HG02885 (cell line): ENCODE results near the gene ANKRD60.

Experiments used
- ATAC-seq: cut with Tn5 transposase; IDR thresholded peaks from one replicate; pipeline ENCODE4 v1.9.1; 2021; ENCODE audit warnings: mild to moderate bottlenecking; ENCODE audit not compliant: unreplicated experiment, poor library complexity

The ANKRD60 gene

GRCh38 chr20:58169450-58169849 lies 59.0 kb downstream of the ANKRD60 start:
- ATAC-seq, result no peak

DNA sequence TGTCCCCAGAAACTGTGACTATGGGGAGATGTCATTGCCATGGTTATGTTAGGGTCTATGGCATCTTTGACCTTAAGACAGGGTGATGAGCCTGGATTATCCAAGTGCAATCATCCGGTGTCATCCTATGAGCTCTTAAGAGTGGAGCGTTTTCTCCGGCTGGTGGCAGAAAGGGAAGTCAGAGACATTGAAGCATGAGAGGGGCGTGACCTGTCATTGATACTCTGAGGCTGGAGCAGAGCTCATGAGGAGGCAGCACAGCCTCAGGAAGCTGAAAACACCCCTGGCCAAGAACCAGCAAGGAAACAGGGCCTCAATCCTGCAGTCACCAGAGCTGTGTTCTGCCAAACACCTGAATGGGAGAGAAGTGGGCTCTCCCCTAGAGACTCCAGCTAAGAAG lies 59.6 kb downstream of the ANKRD60 start:
- ATAC-seq, result no peak

DNA sequence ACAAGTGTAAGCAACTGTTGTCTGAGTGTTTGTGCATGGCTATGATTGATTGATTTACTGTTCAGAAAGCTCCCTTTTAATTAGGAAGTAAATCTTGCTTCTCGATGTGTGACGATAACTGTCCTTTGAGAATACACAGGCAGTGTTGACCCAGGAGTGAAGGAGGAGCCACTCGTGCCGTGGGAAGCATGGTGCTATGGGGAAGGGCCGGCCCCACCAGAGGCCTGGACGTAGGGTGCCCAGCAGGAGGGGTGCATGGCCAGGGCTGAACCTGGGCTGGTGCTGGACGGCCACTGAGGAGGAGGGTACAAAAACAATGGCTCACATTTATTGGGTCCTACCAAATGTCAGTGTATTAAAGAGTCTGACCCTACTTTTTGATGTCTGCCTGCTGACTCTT lies 60.7 kb downstream of the ANKRD60 start:
- ATAC-seq, result no peak
